HK-2 (cell line): ENCODE measurements around the gene NRG2.

Experiments used
- DNase-seq: peaks from one replicate; pipeline ENCODE4 v3.0.0-alpha.2; 2018; ENCODE audit not compliant: unreplicated experiment

The NRG2 gene

DNA sequence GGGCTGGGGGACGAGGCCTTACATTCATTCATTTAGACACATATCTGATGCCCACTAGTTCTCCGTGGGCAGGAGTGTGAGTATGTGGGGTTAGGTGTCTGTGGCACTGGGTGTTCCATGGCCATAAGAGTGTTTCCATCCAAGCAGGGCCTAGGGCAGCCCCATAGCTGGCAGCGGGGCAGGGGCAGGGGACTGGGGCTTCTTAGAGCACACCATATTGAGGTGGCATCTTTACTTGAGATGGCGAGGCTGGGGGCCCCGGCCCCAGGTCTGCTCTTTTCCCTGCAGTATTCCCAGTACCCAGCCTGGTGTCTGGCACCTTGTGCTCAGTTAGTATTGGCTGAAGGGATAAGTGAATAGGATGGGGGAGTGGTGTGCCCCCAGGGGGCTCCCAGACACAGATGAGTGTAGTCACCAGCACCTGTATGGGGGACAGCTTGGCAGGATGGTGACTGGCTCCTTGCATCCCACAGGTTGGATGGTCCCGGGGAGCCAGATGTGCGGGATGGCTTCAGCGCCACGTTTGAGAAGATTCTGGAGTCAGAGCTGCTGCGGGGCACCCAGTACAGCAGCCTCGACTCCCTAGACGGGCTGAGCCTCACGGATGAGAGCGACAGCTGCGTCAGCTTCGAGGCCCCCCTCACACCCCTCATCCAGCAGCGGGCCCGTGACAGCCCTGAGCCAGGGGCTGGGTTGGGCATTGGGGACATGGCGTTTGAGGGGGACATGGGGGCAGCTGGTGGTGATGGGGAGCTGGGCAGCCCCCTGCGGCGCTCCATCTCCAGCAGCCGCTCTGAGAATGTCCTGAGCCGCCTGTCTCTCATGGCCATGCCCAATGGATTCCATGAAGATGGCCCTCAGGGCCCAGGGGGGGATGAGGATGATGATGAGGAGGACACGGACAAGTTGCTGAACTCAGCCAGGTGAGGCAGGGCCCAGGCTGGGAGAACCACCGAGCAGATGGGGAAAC is 230.0 kb downstream of the NRG2 start:
- no peak for DNase-seq

DNA sequence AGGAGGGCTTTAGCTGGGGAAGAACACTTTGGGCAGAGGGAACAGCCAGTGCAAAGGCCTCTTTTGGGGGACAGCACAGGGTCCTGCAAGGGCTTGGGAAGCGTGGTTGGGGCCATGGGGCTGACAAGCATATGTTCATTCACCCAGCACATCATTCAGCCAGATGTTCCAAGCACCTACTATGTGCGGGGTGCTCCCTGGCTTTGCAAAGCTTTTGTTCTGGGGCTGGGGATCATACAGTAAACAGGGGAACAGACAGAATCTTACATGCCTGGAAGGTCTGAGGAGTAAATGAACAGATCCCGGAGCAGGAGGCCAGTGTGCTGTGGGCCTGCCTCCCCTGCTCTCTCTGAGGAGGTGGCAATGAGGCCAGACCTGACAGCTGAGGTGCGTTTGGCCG is 230.8 kb downstream of the NRG2 start:
- DNase-seq = no peak

DNA sequence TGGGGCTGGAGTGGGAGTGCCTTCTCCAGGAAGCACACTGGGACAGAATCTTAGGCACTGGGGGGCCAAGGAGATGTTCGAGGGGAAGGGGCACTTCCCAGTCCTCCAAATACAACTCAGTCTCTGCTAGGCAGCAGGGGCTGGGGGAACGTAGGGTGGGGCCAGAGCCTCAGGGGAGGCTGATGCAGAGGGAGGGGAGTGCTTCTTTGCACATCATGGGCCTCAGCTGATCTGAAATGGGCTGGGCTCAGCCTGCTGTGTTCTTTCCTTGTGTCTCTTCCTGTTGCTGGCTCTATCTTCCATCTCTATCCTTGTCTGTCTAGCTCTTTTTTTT is 231.9 kb downstream of the NRG2 start:
- DNase-seq = no peak

DNA sequence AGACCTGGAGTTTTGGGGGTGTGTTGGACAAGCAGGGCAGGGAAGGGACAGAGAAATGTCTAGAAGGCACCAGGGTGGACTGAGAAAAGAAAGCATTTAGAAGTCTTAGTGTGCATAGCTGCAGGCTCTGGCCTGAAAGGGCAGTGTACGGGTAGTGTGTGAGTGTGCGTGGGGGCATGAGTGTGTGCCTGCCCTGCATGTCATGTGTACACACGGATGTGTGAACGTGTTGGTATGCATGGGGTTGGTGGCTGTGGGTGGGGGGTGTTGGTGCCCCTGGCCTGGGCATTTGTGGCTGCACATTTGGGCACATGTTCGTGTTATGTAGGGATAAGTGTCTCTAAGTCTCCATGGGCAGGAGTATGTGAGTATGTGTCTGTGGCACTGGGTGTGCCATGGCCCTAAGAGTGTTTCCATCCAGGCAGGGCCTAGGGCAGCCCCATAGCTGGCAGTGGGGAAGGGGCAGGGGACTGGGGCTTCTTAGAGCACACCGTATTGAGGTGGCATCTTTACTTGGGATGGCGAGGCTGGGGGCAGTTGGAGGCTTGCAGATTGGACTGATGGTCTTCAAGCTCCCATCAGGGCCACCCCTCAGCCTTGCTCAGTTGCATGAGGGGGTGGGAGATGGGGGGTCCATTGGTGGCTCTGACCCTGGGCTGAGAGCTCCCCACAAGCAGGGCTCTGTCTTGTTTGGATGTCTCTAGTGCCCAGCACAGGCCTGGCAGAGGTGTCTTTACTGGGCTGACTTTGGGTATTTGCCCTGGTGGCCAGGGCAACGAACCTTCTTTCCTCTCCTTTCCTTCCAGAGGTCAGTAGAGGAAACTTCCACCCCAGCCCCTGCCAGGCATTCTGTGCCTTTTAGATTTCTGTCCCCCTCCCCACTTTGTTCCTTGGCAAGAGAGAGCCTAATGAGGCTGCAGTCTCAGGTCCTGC is 232.5 kb downstream of the NRG2 start:
- DNase-seq = no peak

DNA sequence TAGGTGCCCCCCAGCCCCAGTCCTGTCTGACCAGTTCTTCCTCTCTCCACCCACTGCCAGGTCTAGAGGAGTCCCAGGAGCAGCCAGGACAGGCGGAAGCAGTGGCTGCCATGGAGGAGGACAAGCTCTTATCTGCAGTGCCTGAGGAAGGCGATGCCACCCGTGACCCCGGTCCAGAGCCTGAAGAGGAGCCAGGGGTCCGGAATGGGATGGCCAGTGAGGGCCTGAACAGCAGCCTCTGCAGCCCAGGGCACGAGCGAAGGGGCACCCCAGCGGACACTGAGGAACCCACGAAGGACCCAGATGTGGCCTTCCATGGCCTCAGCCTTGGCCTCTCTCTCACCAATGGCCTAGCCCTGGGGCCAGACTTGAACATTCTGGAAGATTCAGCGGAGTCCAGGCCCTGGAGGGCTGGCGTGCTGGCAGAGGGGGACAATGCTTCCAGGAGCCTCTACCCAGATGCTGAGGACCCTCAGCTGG is 233.7 kb downstream of the NRG2 start:
- no peak for DNase-seq

DNA sequence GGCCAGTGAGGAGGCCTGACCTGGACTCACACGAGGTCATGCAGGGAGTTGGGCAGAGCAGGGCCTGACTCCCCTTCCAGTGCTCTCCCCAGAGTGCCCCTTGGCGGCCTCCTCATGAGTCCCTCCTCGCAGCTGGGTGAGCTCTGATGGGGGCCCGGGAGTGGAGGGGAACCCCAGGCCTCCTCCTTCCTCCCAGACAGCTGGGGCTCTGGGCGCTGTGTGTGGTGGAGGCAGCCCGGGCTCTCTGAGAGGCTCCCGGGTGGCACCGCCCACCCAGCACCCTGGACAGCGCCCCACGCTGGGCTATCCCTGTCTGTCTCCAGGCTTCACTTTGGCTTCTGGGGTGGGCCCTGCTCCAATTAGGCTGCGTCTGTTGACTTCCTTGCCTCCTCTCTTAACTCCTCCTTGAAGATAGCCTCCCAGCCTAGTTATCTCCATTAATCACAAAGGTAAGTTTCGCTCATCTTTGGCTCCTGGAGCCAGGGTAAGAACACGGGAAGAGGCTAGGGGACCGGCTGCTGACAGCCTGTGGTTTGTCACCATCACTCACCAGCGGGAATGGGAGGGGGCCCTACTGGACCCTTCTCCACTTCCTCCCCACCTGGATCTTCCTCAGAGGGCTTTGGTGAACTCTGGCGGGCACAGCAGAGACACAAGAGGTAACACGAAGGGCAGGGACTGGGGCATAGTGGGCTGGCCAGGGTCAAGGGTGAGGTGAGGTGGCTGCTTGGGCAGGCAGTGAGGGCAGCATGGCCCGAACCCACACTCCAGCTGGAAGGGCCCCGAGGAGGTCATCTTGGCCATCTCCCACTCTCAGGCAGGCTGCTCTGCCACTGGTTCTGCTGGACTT is 234.4 kb downstream of the NRG2 start:
- DNase-seq = peak; percentile 20

DNA sequence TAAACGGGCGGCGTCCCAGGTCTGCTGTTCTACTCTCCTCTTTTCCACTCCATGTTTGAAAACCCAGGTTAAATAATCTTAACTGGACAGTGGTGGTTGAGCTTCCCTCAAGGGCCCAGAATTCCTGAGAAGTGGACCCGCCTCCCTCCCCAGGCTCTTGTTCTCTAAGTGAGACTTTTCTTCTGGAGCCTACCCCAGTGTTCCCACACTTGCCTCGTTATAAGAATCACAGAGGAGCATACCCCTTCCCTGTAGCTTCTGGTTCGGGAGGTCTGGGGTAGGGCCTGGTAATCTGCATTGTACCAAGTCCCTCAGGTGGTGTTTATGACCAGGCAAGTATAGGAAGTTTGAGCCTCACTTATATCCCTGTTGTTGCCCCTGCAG is 235.5 kb downstream of the NRG2 start:
- DNase-seq = no peak

DNA sequence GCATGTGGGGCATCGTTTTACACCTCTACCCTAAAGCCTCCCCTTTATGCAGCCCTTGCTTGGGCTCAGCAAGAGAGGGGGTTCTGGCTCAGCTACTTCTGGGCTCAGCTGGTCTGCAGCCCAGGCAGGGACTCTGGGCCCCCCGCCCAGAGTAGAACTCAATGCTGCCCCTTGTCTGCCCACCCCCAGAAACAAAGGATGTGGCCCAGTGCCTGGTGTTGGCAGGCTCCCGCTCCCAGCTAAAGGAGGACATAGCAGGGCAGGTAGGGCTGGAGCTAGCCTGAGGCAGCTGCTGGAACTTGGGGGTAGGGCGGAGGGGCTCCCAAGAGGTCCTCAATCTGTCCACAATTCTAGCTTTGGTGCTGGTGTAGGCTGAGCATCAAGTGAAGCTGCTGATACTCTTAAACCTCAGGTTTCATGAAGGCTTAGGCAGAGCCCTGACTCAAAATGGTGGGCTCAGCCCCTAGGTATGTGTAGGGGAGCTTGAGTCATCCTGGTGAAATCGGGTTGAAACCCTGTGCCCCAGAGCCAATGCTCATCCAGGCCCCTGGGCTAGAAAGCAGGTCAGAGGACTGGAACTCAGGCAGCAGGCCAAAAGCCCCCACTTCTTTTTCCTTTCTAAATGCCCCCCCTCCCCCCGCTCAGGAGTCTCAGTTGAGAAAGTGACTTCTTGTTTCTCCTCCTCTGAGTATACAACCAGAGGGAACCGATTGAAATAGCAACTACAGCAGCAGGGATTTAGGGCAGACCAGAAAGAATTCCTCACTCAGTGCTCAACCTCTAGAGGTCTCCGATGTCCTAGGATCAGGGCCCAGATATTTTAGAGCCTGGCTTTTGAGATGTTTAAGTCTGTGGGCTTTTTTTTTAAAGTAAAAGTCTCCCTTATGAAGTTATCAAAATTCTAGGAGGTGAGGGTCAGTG is 236.1 kb downstream of the NRG2 start:
- no peak for DNase-seq

DNA sequence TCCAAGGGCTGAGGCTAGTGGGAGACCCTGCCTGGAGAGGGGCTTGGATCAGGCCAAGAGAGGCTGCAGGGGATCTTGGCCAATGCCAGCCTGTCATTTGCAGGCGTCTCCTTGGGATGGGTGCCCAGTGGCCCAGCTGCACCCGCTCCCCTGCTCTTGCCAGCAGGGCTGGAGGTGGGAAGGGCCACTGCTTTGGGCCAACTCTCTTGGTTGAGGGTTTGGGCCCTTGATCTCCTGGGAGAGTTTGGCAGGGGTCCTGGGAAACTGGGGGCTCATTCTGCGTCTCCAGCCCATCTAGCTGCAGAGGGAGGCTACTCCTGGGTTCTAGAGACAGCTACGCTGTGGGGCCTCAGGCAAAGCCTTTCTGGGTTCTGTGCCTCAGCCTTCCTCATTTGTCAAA is 237.0 kb downstream of the NRG2 start:
- no peak for DNase-seq

DNA sequence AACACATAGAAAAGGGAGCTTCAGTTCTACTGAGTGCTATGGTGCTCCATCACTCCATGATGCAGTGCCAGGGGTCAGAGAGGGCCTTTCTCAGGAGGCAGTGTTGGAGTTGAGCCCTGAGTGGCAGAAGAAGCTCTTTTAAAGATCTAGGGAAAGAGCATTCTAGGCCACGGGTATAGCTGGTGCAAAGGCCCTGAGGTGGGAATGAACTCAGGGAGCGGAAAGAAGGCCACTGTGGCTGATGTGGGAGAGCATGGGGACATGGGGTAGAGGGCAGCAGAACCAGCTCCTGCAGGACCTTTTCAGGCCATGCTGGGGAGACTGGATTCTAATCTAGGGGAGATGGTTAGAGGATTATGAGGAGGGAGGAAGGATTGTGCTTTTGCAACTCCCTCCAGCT is 237.6 kb downstream of the NRG2 start:
- no peak for DNase-seq

DNA sequence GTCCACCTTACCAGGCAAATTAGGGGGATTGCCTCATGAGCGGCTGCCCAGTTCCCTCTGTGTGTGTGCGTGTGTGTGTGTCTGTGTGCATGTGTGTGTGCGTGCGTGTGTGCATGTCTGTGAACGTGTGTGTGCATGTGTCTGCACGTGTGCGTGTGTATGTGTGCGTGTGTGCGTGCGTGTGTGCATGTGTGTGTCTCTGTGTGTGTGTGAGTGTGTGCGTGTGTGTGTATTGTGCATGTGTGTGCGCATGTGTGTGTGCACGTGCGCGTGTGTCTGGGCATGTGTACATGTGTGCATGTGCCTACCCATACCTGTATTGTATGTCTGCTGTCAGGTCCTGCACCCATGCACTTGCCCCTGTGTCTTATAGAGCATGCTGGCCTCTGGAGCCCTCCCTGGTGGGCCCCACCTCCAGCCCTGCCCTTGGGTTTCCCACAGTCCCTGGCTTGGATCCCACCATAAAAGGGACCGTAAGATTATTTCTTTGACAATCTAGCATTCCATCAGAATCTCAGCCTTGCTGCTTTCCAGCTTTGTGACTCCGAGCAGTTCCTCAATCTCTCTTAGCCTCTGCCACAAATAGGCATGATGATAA is 238.2 kb downstream of the NRG2 start:
- DNase-seq = no peak

DNA sequence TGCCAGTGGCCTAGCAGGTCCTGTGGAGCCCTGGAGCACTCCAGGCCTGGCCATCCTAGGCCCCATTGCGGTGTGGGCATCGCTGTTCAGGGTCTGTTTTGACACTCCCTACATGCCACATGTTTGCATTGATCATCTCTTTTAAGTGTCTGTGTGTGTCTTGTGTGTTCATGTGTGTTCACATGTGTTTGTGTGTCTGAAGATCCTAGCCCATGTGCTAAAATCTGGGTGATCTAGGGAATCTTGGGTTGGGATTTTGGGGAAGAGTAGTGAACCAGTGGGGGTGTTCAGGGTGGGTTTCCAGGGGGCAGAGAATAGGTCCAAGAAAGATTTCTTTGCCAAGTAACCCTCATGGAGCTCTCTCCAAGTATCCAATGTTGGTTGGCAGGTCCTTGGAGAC is 239.1 kb downstream of the NRG2 start:
- DNase-seq = no peak

DNA sequence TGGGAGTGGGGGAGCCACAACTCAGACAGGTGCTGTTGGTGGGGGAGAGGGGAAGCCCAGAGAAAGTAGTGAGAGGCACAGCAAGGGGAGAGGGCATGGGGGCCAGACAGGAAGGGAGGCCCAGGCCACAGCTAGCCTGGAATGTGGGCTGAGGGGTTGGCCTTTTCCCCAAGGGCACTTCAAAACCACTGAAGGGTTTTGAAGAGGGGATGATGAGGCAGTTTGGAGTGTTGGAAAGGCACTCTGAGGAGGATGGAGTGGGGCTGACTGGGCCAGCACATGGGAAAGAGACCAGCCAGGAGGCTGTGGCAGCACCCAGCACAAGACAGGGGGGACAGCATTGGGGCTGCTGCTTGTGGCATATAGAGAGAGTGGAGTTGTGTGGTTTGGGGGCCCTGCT is 243.7 kb downstream of the NRG2 start:
- DNase-seq = no peak

DNA sequence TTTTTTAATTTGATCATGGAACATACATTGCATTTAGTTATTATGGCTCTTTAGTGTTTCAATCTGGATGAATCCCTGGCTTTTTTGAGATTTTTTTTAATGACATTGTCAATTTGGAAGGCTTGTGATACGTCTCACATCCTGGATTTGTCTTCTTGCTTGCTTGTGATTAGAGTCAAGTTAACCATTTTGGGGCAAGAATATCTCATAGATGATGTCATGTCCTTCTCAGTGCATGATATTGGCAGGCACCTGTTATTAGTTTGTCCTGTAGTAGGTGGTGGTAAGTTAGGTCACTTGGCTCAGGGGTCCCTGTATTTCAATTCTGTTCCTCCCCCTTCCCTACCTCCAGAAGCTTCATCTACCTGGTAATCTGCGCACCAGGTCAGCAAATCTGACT is 244.2 kb downstream of the NRG2 start:
- DNase-seq = no peak

DNA sequence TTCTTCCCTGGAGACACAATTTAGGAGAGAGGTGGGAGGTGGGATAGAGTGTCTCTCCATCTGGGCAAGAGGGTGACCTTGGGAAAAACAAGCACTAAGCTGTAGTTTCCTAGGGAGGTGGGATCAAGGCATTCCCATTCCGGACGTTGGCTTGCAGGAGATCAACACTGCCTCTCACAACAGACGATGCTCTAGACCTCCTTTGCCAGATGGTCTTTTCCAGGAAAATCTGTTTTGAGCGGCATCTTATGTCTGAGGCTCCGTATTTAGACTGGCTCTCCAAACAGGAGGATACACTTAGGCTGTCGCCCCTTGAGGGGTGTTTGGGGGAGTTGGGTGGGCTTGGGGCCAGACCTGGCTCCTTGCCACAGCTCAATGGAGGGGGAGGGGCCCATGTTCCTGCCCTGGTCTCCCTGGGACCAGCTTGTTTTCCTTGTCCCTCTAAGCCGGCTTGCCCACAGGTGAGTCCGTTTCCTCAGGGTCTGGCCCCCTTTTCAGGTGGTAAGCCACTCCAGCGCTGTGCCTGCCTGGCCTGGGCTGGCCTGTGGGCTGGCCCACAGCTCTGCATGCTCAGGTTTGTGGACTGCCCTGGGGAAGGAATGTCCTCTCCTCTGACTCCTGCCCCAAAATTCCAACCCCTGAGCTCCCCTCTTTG is 245.1 kb downstream of the NRG2 start:
- DNase-seq = no peak

DNA sequence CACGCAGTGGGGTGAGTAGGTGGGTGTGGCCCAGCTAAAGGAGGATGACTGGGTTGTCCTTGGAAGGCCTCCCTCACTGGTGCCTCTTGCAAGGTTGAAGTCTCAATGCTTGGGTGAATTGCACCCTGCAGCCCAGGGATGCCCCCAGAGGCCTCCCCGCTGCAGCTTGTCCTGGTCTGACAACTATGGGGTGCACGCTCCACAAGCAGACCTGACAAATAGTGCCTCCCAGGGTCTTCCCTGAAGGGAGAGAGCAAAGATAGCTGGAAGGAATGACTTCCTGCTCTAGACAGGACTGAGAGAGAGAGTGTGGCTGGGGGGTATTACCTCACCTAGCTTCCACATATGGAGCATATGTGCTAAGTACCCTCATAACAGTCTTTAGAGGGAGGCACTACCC is 245.8 kb downstream of the NRG2 start:
- no peak for DNase-seq
